IPS-15b (cell line): ENCODE measurements around the gene KIAA0930.

Experiments
- H3K27me3 ChIP-seq: one replicate; pipeline ENCODE4 v1.6.1; 2013; ENCODE audit warnings: low read length; ENCODE audit not compliant: control insufficient read depth, insufficient read depth
- H3K36me3 ChIP-seq: one replicate; pipeline ENCODE4 v1.6.1; 2013; ENCODE audit warnings: low read length; ENCODE audit not compliant: control insufficient read depth, insufficient read depth
- H3K4me1 ChIP-seq: one replicate; pipeline ENCODE4 v1.6.1; 2013; ENCODE audit warnings: mild to moderate bottlenecking, low read length; ENCODE audit not compliant: control insufficient read depth, insufficient read depth
- H3K4me3 ChIP-seq: one replicate; pipeline ENCODE4 v1.5.1; 2013; ENCODE audit warnings: low read depth, low read length
- H3K9ac ChIP-seq: one replicate; pipeline ENCODE4 v1.6.1; 2013; ENCODE audit warnings: low read depth, mild to moderate bottlenecking, low read length
- H3K9me3 ChIP-seq: one replicate; pipeline ENCODE4 v1.6.1; 2013; ENCODE audit warnings: mild to moderate bottlenecking, low read length; ENCODE audit not compliant: control insufficient read depth, insufficient read depth

KIAA0930 gene

GRCh38 chr22:45221201-45221600 is 19.5 kb downstream of the KIAA0930 start:
- Histone ChIP-seq H3K27me3 (no peaks in the 10 kb centered on the region), H3K36me3 (no peaks in the 10 kb centered on the region), H3K4me1 (no peaks in the 10 kb centered on the region)

GRCh38 chr22:45218976-45219375 is 21.7 kb downstream of the KIAA0930 start:
- Histone ChIP-seq H3K9me3 (no peaks in the 10 kb centered on the region), H3K27me3 (no peaks in the 10 kb centered on the region), H3K36me3 (no peaks in the 10 kb centered on the region), H3K9ac (no peak overlapping the region), H3K4me1 (no peaks in the 10 kb centered on the region), H3K4me3 (no peak overlapping the region)

More at GRCh38 chr22:45221201-45221600, 19.5 kb downstream of the KIAA0930 start:
- Histone ChIP-seq H3K9ac (no peak overlapping the region), H3K9me3 (no peaks in the 10 kb centered on the region), H3K4me3 (no peak overlapping the region)

GRCh38 chr22:45217806-45218205 is 22.9 kb downstream of the KIAA0930 start:
- H3K9ac ChIP-seq = no peak overlapping the region
- no peaks in the 10 kb centered on the region for H3K27me3 ChIP-seq
- no peaks in the 10 kb centered on the region for H3K9me3 ChIP-seq
- H3K4me1 ChIP-seq = peaks cover 2% of the 10 kb centered on the region
- no peak overlapping the region for H3K4me3 ChIP-seq
- H3K36me3 ChIP-seq = no peaks in the 10 kb centered on the region

GRCh38 chr22:45217345-45217744 is 23.3 kb downstream of the KIAA0930 start:
- Histone ChIP-seq H3K9me3 (no peaks in the 10 kb centered on the region), H3K27me3 (no peaks in the 10 kb centered on the region), H3K4me1 (peaks cover 4% of the 10 kb centered on the region), H3K4me3 (no peak overlapping the region), H3K9ac (no peak overlapping the region), H3K36me3 (no peaks in the 10 kb centered on the region)

GRCh38 chr22:45216133-45217003 is 24.3 kb downstream of the KIAA0930 start:
- no peak overlapping the region for H3K9ac ChIP-seq
- H3K9me3 ChIP-seq = no peaks in the 10 kb centered on the region
- H3K36me3 ChIP-seq = no peaks in the 10 kb centered on the region
- no peaks in the 10 kb centered on the region for H3K27me3 ChIP-seq
- H3K4me1 ChIP-seq = peaks cover 8% of the 10 kb centered on the region
- H3K4me3 ChIP-seq = no peak overlapping the region

- Histone ChIP-seq H3K9ac (no peak overlapping the region), H3K36me3 (peaks cover 8% of the 10 kb centered on the region), H3K4me3 (no peak overlapping the region), H3K27me3 (no peaks in the 10 kb centered on the region), H3K9me3 (no peaks in the 10 kb centered on the region), H3K4me1 (peaks cover 8% of the 10 kb centered on the region)
These were observed 27.5 kb downstream of the KIAA0930 start for GRCh38 chr22:45212992-45213751.

GRCh38 chr22:45212306-45212709 is 28.4 kb downstream of the KIAA0930 start:
- Histone ChIP-seq H3K9ac (no peak overlapping the region), H3K9me3 (no peaks in the 10 kb centered on the region), H3K36me3 (peaks cover 12% of the 10 kb centered on the region), H3K4me1 (peaks cover 8% of the 10 kb centered on the region), H3K27me3 (no peaks in the 10 kb centered on the region), H3K4me3 (no peak overlapping the region)

- peaks cover 12% of the 10 kb centered on the region for H3K36me3 ChIP-seq
- H3K9me3 ChIP-seq = no peaks in the 10 kb centered on the region
- peaks cover 8% of the 10 kb centered on the region for H3K4me1 ChIP-seq
- H3K27me3 ChIP-seq = no peaks in the 10 kb centered on the region
- H3K9ac ChIP-seq = no peak overlapping the region
- no peak overlapping the region for H3K4me3 ChIP-seq
These were observed 28.8 kb downstream of the KIAA0930 start for GRCh38 chr22:45211848-45212247.

- peaks cover 12% of the 10 kb centered on the region for H3K36me3 ChIP-seq
- no peak overlapping the region for H3K9ac ChIP-seq
- H3K27me3 ChIP-seq = no peaks in the 10 kb centered on the region
- H3K4me1 ChIP-seq = peaks cover 8% of the 10 kb centered on the region
- no peak overlapping the region for H3K4me3 ChIP-seq
- no peaks in the 10 kb centered on the region for H3K9me3 ChIP-seq
These were observed 29.3 kb downstream of the KIAA0930 start for GRCh38 chr22:45211435-45211834.

GRCh38 chr22:45210991-45211390 is 29.7 kb downstream of the KIAA0930 start:
- H3K4me3 ChIP-seq = no peak overlapping the region
- peaks cover 12% of the 10 kb centered on the region for H3K36me3 ChIP-seq
- H3K9ac ChIP-seq = no peak overlapping the region
- peaks cover 8% of the 10 kb centered on the region for H3K4me1 ChIP-seq
- H3K9me3 ChIP-seq = no peaks in the 10 kb centered on the region
- no peaks in the 10 kb centered on the region for H3K27me3 ChIP-seq

DNA sequence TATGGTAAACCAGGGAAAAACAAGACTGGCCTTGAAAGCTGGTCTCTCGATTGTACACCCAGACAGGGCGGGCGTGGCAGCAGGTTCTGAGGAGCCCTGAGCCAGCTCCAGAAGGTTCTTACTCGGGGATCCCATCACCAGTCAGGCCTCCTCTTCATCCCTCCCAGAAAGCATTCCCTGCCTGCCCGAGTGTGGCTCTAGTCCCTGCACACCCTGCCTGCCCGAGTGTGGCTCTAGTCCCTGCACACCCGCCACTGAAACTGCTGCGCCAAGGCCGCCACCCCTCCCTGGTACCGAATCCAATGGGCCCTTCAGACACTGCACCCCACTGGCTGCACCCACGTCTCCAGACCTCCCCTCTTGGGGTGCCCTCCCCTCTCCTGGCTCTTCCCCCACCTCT is 30.1 kb downstream of the KIAA0930 start:
- Histone ChIP-seq H3K9me3 (no peaks in the 10 kb centered on the region), H3K27me3 (no peaks in the 10 kb centered on the region), H3K9ac (no peak overlapping the region), H3K4me1 (peaks cover 8% of the 10 kb centered on the region), H3K4me3 (no peak overlapping the region), H3K36me3 (peaks cover 12% of the 10 kb centered on the region)

- Histone ChIP-seq H3K27me3 (no peaks in the 10 kb centered on the region), H3K9ac (no peak overlapping the region), H3K36me3 (peaks cover 14% of the 10 kb centered on the region), H3K4me1 (peaks cover 8% of the 10 kb centered on the region), H3K9me3 (no peaks in the 10 kb centered on the region), H3K4me3 (no peak overlapping the region)
These were observed 30.5 kb downstream of the KIAA0930 start for GRCh38 chr22:45210174-45210573.
